A549 treated with RU486 at 1 μM for 4 hours (cell line): ENCODE results near the gene CHRNA4. TPM values are rescaled to one million over a fixed set of nuclear protein-coding genes. Genes with fewer than 3 reads are reported as not detected.

ENCODE experiments used
- total RNA-seq: library from RNA; stranded (reverse); fragments of 200-300 nt; extraction: Qiagen RNA extraction; gene quantifications from 5 replicates; pipeline ENCODE4 v1.2.3, GENCODE V29; 2022; ENCODE audit warnings: low read depth

The CHRNA4 gene
- total RNA-seq = 0.15 to 0.37 TPM (median 0.22 TPM) in 5 replicates

GRCh38 chr20:63360850-63361518 is at the start of gene CHRNA4:
Gene CHRNA4, minus strand, starts transcription at chr20:63361349. Its CDS starts 184 bp downstream, at chr20:63361165.

Other genes with a start within 250 kb of the CHRNA4 start
- gene YTHDF1, start 145.2 kb downstream of the CHRNA4 start, total RNA-seq = 52.1 to 59.5 TPM (median 56.3 TPM) in 5 replicates
- 2.3 to 3.7 TPM (median 3.4 TPM) in 5 replicates for gene BIRC7, start 125.4 kb downstream of the CHRNA4 start, total RNA-seq
- gene NKAIN4, start 106.9 kb downstream of the CHRNA4 start, total RNA-seq = 5.9 to 9.6 TPM (median 6.4 TPM) in 5 replicates
- gene ARFGAP1, start 88.5 kb downstream of the CHRNA4 start, total RNA-seq = 57.3 to 98.5 TPM (median 82.3 TPM) in 5 replicates
- gene COL20A1, start 68.2 kb downstream of the CHRNA4 start, total RNA-seq = 0.69 to 1.8 TPM (median 0.79 TPM) in 5 replicates
- 0.49 to 1.3 TPM (median 0.60 TPM) in 5 replicates for gene KCNQ2, start 111.3 kb upstream of the CHRNA4 start, total RNA-seq
- 134 to 157 TPM (median 155 TPM) in 5 replicates for gene EEF1A2, start 137.7 kb upstream of the CHRNA4 start, total RNA-seq
- 281 to 345 TPM (median 335 TPM) in 5 replicates for gene PPDPF, start 159.4 kb upstream of the CHRNA4 start, total RNA-seq
- gene PTK6, start 176.0 kb upstream of the CHRNA4 start, total RNA-seq = 1.8 to 3.3 TPM (median 2.4 TPM) in 5 replicates
- not detected in 5 replicates for gene SRMS, start 186.4 kb upstream of the CHRNA4 start, total RNA-seq
- gene FNDC11, start 192.8 kb upstream of the CHRNA4 start, total RNA-seq = 0.18 to 0.29 TPM (median 0.22 TPM) in 4 of 5 replicates, not detected in the other
- gene HELZ2, start 212.9 kb upstream of the CHRNA4 start, total RNA-seq = 6.6 to 10.8 TPM (median 9.3 TPM) in 5 replicates